Left lobe of liver (tissue), 2 donors: ENCODE data around the gene PARP8. TPM values are rescaled to one million over a fixed set of nuclear protein-coding genes. Genes with fewer than 3 reads are reported as not detected.

Source experiments
- ATAC-seq: fragments of 200-7000 bp; cut with Tn5 transposase; one replicate; pipeline ENCODE4 v1.9.1; 2020; ENCODE audit warnings: mild to moderate bottlenecking, moderate library complexity
- DNase-seq: peaks from one replicate; pipeline ENCODE4 v3.0.0-alpha.2; 2020; ENCODE audit warnings: low spot score
- total RNA-seq: library from RNA; stranded (reverse); gene quantifications from one replicate; pipeline ENCODE4 v1.2.1, GENCODE V29; 2021
- donor health status: DM: no; HTN: no; CAD: no; lungs with moderate emphysema.
- donor health status: DM: no; HTN: yes; CAD: no.

The PARP8 gene
- total RNA-seq, 1 donor from 2014 or later = 5.2 TPM

DNA sequence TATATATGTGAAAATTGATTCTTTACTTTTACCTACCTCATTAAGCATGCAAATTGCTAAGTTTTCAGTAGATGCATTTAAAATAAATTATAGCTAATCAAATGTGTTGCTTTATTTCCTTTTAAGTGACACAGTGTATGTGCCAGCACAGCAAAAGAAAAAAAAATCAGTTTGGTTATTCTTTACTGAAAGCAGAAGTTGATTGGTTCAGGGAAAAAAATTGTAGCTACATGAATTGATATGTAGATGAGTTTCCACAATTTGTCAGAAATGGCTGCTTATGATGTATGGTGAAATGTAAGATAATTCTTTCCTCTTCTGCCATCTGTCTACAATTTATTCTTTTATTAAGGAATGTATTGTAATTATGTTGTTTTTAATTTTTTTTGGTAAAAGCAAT lies 57.8 kb downstream of the PARP8 start:
- no peak for ATAC-seq
- no peak for DNase-seq

DNA sequence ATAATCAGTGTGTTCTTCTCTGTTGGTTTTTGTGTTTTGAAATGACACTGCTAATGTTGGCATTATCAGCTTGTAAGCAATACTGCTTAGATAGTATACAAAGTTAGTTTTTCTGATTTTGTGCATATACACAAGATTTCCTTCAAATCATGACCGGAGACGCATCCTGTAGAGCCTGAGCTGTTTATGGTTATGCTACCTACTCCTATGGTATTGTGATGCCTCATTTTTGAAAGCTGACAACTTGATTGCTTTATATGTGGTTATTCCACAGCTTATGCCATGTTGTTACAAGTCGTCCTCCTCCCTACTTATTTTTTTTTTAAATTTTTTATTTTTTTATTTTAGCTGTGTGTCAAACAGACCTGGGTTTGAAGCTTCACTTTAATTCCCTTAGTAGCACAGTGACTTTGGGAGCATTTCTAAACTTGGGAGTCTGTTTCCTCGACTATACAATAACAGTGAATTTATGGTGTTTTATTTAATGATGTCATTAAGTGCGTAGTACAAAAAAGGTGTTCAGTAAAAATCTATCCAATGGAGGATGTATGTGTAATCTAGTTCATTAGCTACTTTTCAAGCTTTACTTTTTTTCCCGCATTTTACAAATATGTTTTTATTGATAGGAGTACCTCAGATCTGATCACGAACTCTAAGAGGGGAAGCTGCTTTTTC lies 59.5 kb downstream of the PARP8 start:
- DNase-seq = no peak
- ATAC-seq = no peak

DNA sequence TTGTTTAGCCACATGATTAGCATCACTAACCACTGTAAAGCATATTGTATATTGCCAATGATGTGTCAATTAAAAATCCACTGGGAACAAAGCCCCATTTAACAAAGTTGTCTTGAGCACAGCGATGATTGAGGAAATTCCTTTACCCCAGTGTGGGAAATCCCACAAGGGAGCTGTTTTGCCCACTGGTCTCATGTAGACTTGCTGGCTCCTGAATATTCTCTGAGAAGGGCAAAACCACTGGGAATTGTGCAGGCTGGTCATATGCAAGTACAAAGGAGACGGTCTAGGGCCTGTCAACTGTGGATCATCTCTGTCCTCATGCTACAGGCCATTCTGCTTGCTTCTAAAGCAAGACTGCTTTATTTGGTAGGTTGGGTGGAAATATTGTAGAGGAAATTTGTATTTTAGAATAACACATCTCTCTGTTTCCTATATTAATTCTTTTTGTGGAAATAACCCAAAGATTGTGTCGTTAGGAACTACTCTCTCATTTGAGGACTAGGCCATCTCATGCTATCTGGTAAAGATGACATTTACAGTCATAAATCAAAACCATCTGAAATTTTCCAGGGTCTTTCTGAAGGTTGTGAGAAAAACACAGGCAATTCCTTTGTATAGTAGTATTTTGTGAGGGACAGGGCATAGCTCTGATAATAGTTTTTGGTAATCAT lies 60.2 kb downstream of the PARP8 start:
- DNase-seq = no peak
- ATAC-seq = no peak

DNA sequence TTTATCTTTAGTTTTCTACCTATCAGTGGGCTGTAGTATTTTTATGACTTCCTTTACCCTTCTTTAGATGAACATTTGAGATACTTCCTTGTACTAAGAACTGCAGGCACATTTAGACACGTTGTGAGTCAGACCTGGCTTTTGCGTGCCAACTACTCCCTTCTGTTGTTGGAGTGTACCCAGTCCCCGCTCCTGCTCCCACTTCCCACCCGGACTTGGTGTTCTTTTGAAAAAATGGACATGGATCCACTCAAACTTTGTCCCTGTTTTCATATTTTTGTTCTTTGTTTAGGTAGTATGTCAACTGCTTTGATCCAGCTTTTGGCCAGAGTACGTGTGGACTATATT lies 60.7 kb downstream of the PARP8 start:
- no peak for DNase-seq

DNA sequence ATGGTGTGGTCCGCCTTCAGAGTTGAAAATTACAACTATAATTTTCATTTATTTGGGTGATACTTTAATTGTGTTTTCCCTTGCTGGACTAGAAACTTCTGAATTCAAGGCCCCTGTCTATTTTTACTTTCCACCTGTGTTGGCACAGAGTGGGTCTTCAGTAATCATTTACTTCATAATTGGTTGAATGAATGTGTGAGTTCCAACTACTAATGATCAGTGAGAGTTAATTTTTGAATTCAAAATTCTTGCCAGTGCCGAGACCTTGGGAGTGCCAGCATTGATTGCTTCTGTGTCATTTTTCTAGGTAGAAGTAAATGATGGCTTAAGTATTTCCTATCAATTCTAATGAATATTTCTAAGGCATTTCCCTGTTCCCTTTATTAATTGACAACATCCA lies 61.4 kb downstream of the PARP8 start:
- ATAC-seq (no peak), DNase-seq (no peak)

More for the DNA sequence above, 60.7 kb downstream of the PARP8 start:
- ATAC-seq = no peak

DNA sequence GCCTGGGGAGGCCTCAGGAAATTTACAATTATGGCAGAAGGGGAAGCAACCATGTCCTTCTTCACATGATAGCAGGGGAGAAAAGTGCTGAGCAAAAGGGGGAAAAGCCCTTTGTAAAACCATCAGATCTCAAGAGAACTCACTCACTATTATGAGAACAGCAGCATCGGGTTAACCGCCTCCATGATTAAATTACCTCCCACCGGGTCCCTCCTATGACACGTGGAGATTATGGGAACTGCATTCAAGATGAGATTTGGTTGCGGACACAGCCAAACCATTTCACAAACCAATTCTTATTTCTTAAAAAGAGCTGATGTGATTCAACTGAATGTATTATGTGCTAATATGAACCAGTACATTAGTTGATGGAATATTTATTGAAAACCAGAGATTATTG lies 63.9 kb downstream of the PARP8 start:
- ATAC-seq = no peak
- DNase-seq = no peak

DNA sequence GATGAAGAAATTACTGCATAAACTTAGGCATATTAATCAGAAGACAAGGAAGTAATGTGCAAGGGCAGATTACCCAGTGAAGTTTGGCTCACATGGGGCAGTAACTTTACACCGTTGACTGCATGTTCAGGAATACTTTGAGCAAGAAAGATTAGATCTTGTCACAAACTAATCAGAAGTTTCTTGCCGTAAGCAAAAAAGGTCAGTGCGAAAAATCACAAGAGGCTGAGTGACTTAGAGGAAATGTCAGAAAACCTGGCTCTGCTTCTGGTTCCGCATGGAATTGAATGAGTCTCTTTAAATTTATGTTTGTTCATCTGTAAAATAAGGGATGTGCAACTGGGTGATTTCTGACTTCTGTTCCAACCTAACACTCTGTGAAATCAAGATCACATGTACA lies 64.4 kb downstream of the PARP8 start:
- DNase-seq (no peak), ATAC-seq (no peak)

DNA sequence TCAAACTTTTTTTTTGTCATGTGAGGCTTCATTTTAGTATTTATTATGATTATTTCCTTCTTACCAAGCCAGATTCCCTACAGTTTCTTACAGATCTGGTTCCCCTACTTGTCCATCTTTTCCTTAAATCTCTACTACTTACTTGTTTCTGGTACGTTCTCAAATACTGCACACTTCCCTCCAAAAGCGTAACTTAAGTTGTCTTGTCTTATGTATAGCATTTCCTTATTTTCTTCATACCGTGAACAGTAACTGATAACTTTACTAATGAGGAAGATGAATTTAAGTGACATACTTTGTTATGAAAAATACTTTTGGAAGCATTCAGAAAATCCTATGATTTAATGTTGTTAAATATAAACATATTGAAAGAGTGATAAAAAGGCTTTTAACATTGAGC lies 67.3 kb downstream of the PARP8 start:
- ATAC-seq (no peak), DNase-seq (no peak)

DNA sequence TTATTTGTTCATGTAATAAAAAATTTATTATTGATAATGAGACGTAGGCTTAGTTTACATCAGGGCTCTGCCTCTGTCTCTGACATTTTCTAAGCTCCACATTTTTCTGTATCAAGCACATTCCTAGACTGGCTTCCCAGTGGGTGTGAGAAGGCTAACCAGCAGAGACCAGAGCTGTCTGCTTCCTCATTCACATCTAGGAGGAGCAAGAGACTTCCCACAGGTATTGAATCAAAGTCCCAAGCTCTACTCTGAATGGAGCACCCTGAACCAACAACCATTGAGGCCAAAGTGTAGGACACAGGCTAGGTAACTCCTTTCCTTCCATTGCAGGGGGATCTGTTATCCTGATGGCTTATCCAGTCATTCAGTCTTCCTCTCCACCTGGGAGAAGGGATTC lies 72.4 kb downstream of the PARP8 start:
- DNase-seq = no peak
- ATAC-seq = no peak

DNA sequence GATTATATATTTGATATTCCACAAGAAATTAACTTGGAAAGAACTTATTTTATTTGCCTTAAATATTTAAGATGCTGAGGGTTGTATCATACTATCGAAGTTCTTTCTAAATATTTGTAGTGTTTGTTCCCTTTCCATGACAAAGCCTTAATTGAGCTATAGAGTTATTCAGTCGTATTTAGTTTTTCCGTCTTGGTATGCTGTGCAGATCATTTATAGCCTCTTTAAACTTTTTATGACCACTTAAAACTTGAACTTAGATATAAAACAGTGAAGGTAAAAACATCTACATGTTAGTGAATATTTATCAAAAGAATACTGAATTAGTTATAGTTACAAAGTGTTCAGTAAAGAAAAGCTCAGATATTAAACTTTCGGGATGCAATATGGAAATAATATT lies 74.4 kb downstream of the PARP8 start:
- ATAC-seq (no peak), DNase-seq (no peak)

DNA sequence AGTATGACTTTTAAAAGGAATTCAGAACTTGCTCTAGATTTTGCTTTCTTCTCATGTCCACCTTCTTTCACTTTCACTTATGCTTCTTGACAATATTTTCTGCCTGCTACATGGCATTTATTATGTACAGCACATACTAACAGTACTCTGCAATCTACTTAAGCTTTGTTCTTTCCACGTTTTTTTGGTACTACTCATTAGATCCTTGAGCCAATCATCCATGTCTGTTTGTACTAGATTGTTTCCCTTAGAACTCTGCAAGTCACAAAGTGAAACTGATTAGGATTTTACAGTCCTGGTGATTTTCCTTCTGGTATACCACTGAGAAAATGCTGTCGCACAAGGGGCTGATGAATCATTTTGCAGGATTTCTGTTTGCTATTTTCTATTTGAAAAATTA lies 78.3 kb downstream of the PARP8 start:
- ATAC-seq (peak; percentile 80), DNase-seq (no peak)

DNA sequence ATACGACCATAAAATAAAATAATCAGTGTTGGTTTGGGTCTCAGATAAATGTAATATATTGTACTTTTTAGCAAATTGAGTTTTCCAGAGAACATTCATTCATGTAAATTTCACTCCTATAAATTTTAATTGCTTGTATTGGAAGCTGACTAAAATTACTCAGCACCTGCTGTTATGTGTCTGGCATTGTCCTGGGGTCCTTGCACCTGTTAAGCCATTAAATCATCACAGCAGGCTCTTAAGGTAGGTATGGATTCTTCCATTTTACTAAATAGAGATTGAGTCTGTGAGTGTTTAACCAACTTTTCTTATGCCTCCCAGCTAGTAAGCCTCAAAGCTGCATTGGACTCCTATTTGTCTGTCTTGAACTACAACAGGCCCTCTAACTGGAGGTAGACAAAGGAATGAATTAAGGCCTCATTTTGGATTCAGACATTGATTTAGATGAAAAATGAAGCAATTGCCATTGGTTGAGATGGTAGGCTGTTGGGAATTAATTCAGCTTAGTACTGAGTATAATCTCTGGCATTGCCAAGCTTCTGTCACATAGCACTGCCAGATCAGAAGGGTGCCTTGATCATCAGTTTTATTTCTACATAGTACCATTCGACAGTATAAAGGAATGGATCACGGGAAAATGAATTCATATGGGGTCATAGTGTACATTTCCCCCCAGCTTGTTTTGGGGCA lies 78.9 kb downstream of the PARP8 start:
- no peak for ATAC-seq
- no peak for DNase-seq

DNA sequence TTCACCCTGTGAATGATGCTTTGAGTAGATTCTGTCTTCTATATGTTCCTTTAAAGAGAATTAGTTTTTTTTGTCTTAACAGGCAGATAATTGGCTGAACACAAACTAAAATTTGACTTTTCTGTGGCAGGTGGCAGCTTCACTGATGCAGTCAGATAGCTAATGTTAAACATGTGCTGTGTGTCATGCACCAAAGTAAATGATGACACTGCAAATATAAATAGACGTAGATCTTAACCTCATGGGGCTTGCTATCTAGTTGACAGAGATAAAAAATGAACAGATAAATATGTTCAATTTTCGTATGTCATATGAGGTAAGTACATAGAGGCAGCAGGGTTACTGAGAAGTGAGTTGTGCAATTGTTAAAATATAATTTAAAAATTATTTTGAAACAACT lies 82.7 kb downstream of the PARP8 start:
- ATAC-seq (no peak), DNase-seq (no peak)

DNA sequence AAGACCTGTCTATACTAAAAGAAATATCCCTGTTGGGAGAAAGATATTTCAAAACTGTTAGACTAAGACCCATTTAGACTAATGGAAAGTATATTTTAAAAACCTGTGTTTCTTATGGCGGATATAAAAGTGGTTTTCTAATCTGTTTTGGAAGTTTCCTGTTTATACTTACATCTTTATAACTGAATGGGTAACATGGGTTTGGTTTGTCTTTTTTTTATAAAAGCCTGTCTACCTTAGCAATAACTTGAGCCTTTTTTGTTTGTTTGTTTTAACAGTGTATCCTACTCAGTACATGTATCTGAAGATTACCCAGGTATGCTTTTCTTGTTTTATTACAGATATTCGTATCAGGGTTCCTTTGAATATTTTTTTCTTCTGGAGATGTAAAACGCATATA lies 83.4 kb downstream of the PARP8 start:
- ATAC-seq (no peak), DNase-seq (no peak)

DNA sequence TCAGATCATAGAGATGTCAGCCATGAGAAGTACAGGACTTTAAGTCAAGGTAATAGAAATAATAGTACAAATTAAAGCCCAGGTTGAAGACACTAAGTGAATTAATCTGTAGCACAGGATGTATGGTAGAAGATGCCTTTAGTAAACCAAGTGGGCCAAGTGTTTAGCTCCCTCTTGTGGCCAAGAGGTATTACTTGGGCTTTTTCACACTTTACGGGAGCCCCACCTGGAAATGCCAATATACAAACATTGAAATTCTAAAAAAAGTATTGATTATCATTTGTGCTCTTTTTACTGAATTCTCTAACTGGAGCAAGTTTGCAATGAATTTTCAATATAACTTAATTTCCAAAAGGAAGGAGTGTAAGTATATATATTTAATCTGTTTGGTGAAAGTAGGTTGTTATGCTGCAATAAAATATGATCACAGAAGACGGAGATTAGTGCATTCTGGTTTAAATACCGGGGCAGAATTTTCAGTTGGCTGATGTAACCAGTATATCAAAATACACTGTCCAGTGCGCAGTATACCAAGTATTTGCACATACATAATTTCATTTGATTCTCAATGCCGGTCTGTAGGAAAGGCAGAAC lies 84.7 kb downstream of the PARP8 start:
- DNase-seq = peak; percentile 42
- ATAC-seq = peak; percentile 96

DNA sequence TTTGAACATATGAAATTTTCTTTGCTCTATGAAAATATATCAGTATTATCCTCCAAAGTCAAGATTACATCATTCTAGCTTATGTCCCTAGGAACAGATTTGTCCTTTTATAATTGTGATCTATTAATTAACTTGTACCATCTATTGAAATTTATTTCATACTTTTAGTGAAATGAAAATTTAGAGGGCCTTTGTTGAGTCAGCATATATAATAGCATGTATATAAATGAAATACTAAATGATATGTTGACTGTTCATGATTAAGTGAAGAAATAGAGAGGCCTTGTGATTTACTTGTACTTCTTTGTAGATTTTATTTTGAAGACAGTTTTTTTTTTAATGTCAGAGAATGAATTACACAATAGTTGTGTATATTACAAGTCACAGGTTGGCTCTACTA lies 86.4 kb downstream of the PARP8 start:
- DNase-seq (no peak), ATAC-seq (no peak)

DNA sequence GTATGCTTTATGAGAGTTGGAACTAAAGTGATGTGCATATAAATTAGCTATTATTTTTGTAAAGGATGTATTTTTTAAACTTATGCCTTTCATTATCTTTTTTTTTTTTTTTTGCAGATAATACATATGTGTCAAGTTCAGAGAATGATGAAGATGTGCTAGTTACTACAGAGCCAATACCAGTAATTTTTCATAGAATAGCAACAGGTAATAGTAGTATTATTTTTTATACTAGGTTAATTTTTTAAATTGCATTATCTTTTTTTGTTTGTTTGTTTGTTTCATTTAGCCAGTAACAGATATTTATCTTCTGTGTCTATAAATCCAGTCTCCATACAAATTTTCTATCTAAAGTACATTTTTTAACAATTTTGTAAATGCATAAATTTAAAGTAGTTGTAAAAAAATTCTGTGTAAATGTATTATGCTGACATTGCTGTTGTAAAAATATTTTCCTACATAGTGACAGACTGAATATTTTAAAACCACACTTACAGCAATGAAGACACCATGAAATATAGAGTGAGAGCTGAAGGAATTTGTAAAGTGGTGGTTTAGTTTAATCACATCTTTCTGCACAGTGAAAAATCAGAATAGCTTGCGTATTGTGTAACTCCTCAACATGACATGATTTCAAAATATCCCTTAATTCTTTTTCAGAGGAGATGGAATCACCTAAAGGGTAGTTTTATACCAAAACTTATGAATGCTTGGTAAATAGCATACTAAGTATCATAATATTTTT lies 93.3 kb downstream of the PARP8 start:
- ATAC-seq (no peak), DNase-seq (no peak)

DNA sequence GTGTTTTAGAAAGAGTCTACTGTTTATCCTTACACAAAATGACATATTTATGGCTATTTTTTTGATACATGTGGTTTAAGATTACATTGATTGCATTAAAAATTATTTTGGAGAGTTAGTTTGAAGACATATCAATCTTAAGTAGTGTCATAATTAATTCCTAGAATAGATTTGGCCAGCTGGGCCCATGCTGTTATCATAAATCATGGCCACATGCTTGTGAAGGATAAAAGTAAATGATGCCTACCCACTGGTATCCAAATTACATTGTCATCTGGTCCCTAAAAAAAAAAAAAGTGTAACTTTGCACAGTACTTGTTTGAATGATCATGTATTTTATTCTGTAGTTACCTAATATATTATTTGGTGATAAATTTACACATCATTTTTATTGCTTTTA lies 96.9 kb downstream of the PARP8 start:
- ATAC-seq = no peak
- DNase-seq = no peak

DNA sequence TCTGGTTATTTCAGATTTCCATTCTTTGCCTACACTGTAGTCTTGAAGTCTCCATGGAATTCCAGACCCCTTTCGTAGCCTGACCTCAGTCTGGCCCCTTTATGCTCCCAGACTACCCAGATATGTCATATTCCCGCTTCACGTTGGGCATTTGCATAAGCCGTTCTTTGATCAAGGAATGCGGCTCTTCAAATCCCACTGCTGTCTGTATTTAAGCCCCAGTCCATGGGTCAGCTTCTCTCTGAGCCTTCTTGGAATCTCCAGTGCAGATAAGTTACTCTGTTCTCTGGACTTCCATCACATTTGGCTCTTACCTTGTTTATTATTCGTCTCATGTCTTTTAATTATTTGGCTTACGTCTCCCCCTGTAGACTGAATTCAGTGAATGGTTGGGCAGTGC lies 97.4 kb downstream of the PARP8 start:
- ATAC-seq (no peak), DNase-seq (no peak)

DNA sequence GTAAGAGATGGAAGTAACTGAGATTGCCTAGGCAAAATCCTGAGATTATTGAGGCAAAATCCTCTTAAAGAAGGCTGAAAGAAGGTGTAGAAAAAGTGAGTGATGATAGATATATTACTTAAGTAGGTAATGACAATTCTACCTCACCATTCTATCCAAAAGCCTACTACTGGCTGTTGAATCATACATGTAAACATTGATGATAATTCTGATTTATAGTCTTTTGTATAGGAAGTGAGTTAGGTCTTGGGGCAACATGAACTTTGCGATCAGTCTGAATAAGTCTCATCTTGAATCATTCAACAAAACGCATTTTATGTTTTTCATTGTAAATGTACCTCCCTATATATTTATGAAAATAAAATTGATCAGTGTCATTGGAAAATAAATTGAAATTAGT lies 99.6 kb downstream of the PARP8 start:
- ATAC-seq (no peak), DNase-seq (no peak)

DNA sequence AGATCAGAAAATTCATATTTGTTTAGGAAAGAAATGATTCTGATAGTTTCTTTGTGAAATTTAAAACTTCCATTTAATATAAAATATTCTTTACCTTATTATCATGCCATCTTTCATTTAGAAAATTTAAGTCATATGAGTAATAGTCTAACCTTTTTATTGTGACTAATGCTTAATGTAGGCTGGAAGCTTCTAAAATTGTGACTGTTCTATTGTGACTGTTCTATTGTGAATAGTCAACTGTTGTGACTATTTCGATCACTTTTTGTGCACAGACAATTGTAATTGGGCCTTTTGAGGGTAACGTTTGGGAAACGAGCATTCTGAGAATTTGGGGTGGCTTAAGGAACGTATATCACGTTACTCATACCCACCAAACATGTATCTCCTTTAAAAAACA lies 100.0 kb downstream of the PARP8 start:
- DNase-seq (no peak), ATAC-seq (no peak)
